22Rv1 (cell line): ENCODE measurements around the gene CCL25.

Source experiments
- CTCF ChIP-seq: fragments of 450-650 bp; IDR thresholded peaks from 2 replicates; pipeline ENCODE4 v1.5.1; 2017; ENCODE audit warnings: mild to moderate bottlenecking
- ZFX ChIP-seq: fragments of 450-650 bp; IDR thresholded peaks from 2 replicates; pipeline ENCODE4 v1.6.1; 2017; ENCODE audit warnings: antibody characterized with exemption, borderline replicate concordance

DNA sequence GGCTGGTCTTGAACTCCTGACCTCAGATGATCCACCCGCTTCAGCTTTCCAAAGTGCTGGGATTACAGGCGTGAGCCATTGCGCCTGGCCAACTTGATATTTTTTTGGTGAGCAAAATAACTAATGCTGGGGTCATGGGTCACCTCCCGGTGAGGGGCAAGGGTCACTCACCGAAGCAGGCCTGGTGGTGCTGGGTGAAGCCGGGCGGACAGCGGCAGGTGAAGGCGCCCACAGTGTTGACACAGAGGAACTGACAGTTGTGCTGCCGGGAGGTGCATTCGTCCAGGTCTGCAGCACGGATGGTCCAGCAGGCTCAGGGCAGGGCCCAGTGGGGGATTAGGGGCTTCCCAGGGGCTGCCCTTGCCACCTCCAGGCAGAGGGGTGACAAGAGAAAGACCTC, 28.3 kb downstream of the CCL25 start:
- no peak for TF ChIP-seq CTCF
- no peak for TF ChIP-seq ZFX
